PC-3 (cell line): Measurements from ENCODE around the gene ANKS1B. TPM values are rescaled to one million over a fixed set of nuclear protein-coding genes. Genes with fewer than 3 reads are reported as not detected.

Experiments
- ATAC-seq: fragments of 200-7000 bp; cut with Tn5 transposase; 2 replicates; pipeline ENCODE4 v1.9.1; 2020; ENCODE audit warnings: mild to moderate bottlenecking, moderate library complexity
- BruUV-seq: library from RNA; stranded (reverse); fragments of 400-500 nt; replicated peaks from 2 replicates; lab custom pipeline; 2021; lab: Mats Ljungman, UMichigan
- CTCF ChIA-PET: fragments of 300-600 bp; sonication (Branson Sonifier 250); formaldehyde crosslinking; loops from one replicate; lab custom pipeline; 2022; ENCODE audit warnings: antibody characterized with exemption; lab: Charles Lee
- POLR2A ChIA-PET: fragments of 300-600 bp; sonication (Branson Sonifier 250); formaldehyde crosslinking; loops from one replicate; lab custom pipeline; 2022; ENCODE audit warnings: antibody characterized with exemption; ENCODE audit not compliant: unreplicated experiment; lab: Charles Lee
- DNase-seq: peaks from one replicate; pipeline ENCODE4 v3.0.0-alpha.2; 2015
- H2AFZ ChIP-seq: fragments of 300-600 bp; sonication (generic); 2 replicates; pipeline ENCODE4 v1.6.0; 2016; ENCODE audit warnings: antibody characterized with exemption, low read length
- H3F3A ChIP-seq: fragments of 300-600 bp; sonication (generic); one replicate; pipeline ENCODE4 v1.6.0; 2017; ENCODE audit warnings: antibody characterized with exemption, low read length, control low read depth, mild to moderate bottlenecking; ENCODE audit not compliant: unreplicated experiment
- H3K27ac ChIP-seq: fragments of 300-600 bp; sonication (generic); 2 replicates; pipeline ENCODE4 v1.5.1; 2016; ENCODE audit warnings: mild to moderate bottlenecking, low read length
- H3K27me3 ChIP-seq: fragments of 300-600 bp; sonication (generic); 2 replicates; pipeline ENCODE4 v1.6.1; 2016; ENCODE audit warnings: low read length, mixed read lengths
- H3K36me3 ChIP-seq: fragments of 300-600 bp; sonication (generic); 2 replicates; pipeline ENCODE4 v1.6.1; 2016; ENCODE audit warnings: low read depth, mixed run types, low read length, mixed read lengths
- H3K4me1 ChIP-seq: fragments of 300-600 bp; sonication (generic); 2 replicates; pipeline ENCODE4 v1.5.1; 2016; ENCODE audit warnings: low read length; ENCODE audit not compliant: insufficient read depth
- H3K4me2 ChIP-seq: fragments of 300-600 bp; sonication (generic); 2 replicates; pipeline ENCODE4 v1.6.0; 2016; ENCODE audit warnings: low read length
- H3K4me3 ChIP-seq: fragments of 300-600 bp; sonication (generic); 2 replicates; pipeline ENCODE4 v1.5.1; 2016; ENCODE audit warnings: mild to moderate bottlenecking, low read length, mixed read lengths
- H3K79me2 ChIP-seq: fragments of 300-600 bp; sonication (generic); 2 replicates; pipeline ENCODE4 v1.6.1; 2017; ENCODE audit warnings: low read length, mixed read lengths
- H3K9ac ChIP-seq: fragments of 300-600 bp; sonication (generic); 2 replicates; pipeline ENCODE4 v1.6.0; 2016; ENCODE audit warnings: mild to moderate bottlenecking, low read length
- H3K9me2 ChIP-seq: fragments of 300-600 bp; sonication (generic); replicated peaks from 2 replicates; pipeline ENCODE4 v1.6.1; 2016; ENCODE audit warnings: mixed run types, low read length, mixed read lengths
- H3K9me3 ChIP-seq: fragments of 300-600 bp; sonication (generic); 2 replicates; pipeline ENCODE4 v1.6.1; 2016; ENCODE audit warnings: low read length, mixed read lengths
- H4K20me1 ChIP-seq: fragments of 300-600 bp; sonication (generic); 2 replicates; pipeline ENCODE4 v1.6.1; 2016; ENCODE audit warnings: low read length, mixed read lengths
- CTCF ChIP-seq: fragments of 300-600 bp; sonication (generic); conservative IDR thresholded peaks from 2 replicates; pipeline ENCODE4 v1.5.1; 2017; ENCODE audit warnings: antibody characterized with exemption, low read depth, mild to moderate bottlenecking, low read length
- EZH2 ChIP-seq: fragments of 300-600 bp; sonication (generic); IDR thresholded peaks from one replicate; pipeline ENCODE4 v1.6.1; 2017; ENCODE audit warnings: antibody characterized with exemption, mild to moderate bottlenecking, low read length; ENCODE audit not compliant: unreplicated experiment
- EZH2phosphoT487 ChIP-seq: fragments of 300-600 bp; sonication (generic); IDR thresholded peaks from 2 replicates; pipeline ENCODE4 v1.6.1; 2018; ENCODE audit warnings: mild to moderate bottlenecking, antibody characterized with exemption, low read length, borderline replicate concordance
- intact Hi-C: fragments of 100-400 bp; cut with micrococcal nuclease; formaldehyde crosslinking; loops from 2 replicates; pipeline ENCODE4 v1.9.0; 2023
- total RNA-seq: library from RNA; depleted of rRNA; stranded (reverse); fragments of >200 nt; gene quantifications from 2 replicates; pipeline ENCODE4 v1.2.3, GENCODE V29; 2014

Gene ANKS1B
- total RNA-seq, 1 experiment from 2014 or later, result 0.07 TPM

GRCh38 chr12:99772274-99772673, 212.5 kb downstream of the ANKS1B start:
- Histone ChIP-seq H4K20me1 (no peaks in the 10 kb centered on the region), H3K9me3 (no peaks in the 10 kb centered on the region), H3K9me2 (no peaks in the 10 kb centered on the region), H3K27me3 (no peaks in the 10 kb centered on the region), H3K4me3 (no peak overlapping the region), H3K79me2 (no peaks in the 10 kb centered on the region), H3K4me1 (peaks cover 1% of the 10 kb centered on the region), H3K4me2 (no peak overlapping the region), H3K36me3 (no peaks in the 10 kb centered on the region), H3F3A (no peaks in the 10 kb centered on the region), H3K9ac (no peak overlapping the region), H3K27ac (no peak overlapping the region), H2AFZ (no peak overlapping the region)
- ChIA-PET CTCF (no interaction called here), POLR2A (no interaction called here)
- TF ChIP-seq CTCF (no peak), EZH2 (no peak), EZH2phosphoT487 (no peak)
- BruUV-seq, result no TSS peak
- ATAC-seq (no peak), DNase-seq (no peak)
- intact Hi-C loops, result no loop called here

- Histone ChIP-seq H3K9me2 (no peaks in the 10 kb centered on the region), H4K20me1 (no peaks in the 10 kb centered on the region), H2AFZ (no peak overlapping the region), H3K27me3 (no peaks in the 10 kb centered on the region), H3K79me2 (no peaks in the 10 kb centered on the region), H3K36me3 (no peaks in the 10 kb centered on the region), H3K4me2 (no peak overlapping the region), H3K27ac (no peak overlapping the region), H3F3A (no peaks in the 10 kb centered on the region), H3K4me3 (no peak overlapping the region), H3K4me1 (peaks cover 8% of the 10 kb centered on the region), H3K9me3 (no peaks in the 10 kb centered on the region), H3K9ac (no peak overlapping the region)
- intact Hi-C loops, result no loop called here
- BruUV-seq, result no TSS peak
- TF ChIP-seq EZH2 (no peak), CTCF (no peak), EZH2phosphoT487 (no peak)
- DNase-seq (no peak), ATAC-seq (no peak)
- ChIA-PET CTCF (no interaction called here), POLR2A (no interaction called here)
Observed at GRCh38 chr12:99771659-99772058, 213.1 kb downstream of the ANKS1B start.

GRCh38 chr12:99769396-99769980, 215.2 kb downstream of the ANKS1B start:
- Histone ChIP-seq H3K27me3 (no peaks in the 10 kb centered on the region), H3K9me3 (no peaks in the 10 kb centered on the region), H4K20me1 (no peaks in the 10 kb centered on the region), H3K4me3 (no peak overlapping the region), H3K4me1 (peaks cover 16% of the 10 kb centered on the region), H3K79me2 (no peaks in the 10 kb centered on the region), H3K9ac (no peak overlapping the region), H3K4me2 (no peak overlapping the region), H3K9me2 (no peaks in the 10 kb centered on the region), H3K27ac (no peak overlapping the region), H3F3A (no peaks in the 10 kb centered on the region), H3K36me3 (no peaks in the 10 kb centered on the region), H2AFZ (no peak overlapping the region)
- no TSS peak for BruUV-seq
- ATAC-seq (no peak), DNase-seq (no peak)
- intact Hi-C loops, result no loop called here
- POLR2A ChIA-PET, result no interaction called here
- CTCF ChIA-PET, result interaction anchor here (0.5 kb wide), 1 partner anchor 1782 kb away, joined by 3 read pairs; no protein-coding TSS in a partner anchor
- TF ChIP-seq EZH2phosphoT487, result no peak
- no peak for TF ChIP-seq EZH2
- no peak for TF ChIP-seq CTCF
